Measurements from ENCODE around the gene TTC39A. TPM values are rescaled to one million over a fixed set of nuclear protein-coding genes. Genes with fewer than 3 reads are reported as not detected.
"Not testable (repeated sequence)": the region's sequence is repeated elsewhere in the genome, so short reads cannot be mapped to it uniquely, and the experiment has no call there.

TTC39A gene
- total RNA-seq, 1 experiment from 2014 or later: 36.3 TPM

- no peak for DNase-seq (ENCODE audit: low spot score)
Observed at GRCh38 chr1:51340380-51340779, 10.0 kb upstream of the TTC39A start.

- no peak for DNase-seq (ENCODE audit: low spot score)
Observed at GRCh38 chr1:51336711-51337110, 6.3 kb upstream of the TTC39A start.

DNA sequence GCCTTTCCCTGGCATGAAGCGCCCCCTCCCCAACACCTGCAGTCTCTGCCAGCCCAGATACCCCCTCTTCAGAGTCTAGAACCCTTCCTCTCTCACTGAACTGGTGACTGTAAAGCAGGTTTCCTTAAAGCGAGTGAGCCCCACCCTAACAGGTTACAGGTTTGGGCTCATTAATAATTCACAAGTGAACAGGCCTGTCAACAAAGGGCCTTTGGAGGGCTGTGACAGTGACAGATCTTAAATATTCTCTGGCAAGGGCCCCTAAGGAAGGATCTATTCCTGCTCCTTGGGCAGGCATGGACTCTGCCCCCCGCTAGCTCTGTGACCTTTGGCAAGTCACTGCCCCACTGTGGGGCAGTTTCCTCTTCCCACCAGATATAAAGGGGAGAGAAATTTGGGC, 5.6 kb upstream of the TTC39A start:
- DNase-seq (ENCODE audit: low spot score): peak; percentile 52

GRCh38 chr1:51331206-51332100, 1.1 kb upstream of the TTC39A start:
- DNase-seq (ENCODE audit: low spot score): peak; percentile 76

DNA sequence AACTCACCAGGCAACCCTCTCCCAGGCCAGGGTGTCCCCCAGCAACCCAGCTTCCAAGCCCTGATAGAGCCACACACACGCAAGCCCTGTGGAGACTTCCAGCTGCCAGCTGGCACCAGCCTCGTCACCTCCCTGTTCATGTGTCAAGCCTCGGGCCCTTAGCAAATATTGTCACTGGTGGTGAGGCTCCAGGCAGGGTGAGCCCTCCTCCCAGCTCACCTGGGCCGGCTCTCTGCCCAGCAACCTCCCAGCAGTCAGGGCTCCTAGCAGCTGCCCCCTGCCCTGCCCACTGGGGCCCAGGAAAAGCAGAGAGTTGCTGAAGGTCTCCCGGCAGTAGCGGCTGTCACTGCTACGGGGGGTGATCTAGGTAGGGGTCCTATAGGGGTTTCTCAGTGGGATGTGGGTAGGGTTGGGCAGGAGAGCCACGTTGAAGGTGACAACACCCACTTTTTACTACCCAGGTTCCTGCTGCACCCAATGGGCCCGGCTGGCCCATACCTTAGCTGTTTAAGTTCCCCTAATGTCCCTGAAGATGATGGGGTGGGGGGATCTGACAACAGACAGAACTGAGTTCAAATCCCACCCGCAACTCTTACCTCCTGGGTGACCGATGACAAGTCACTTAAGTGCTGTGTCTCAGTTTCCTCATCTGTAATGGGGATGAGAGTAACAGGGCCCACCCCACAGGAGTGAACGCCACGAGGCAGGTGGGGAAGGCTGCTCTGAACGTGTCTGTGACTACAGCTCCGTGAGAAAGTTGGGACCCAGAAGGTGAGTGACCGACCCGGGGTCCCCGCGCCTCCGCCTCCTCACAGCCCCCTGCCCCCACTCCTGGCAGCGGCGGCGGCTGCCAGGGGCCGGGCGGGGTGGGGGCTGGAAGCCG, 678 bp downstream of the TTC39A start:
- peak; percentile 84 for DNase-seq (ENCODE audit: low spot score)

- no peak for DNase-seq (ENCODE audit: low spot score)
Observed at GRCh38 chr1:51328926-51329325, 1.4 kb downstream of the TTC39A start.

DNA sequence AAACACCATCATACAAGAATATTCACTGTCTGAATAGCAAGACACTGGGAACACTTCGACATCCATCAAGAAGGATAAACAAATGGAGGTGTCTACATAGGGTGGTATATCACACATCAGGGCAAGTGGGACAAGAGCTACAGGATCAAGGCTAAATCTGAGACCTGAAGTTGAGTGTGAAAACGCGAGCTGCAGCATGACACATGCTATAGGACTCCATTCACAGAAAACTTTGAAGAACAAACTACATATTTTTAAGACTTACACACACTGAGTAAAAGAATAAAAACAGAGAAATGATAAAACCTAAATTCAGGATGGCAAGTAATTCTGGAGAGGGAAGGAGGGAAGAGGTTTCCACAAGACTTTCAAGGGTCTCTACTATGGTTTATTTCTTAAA, 2.1 kb downstream of the TTC39A start:
- DNase-seq (ENCODE audit: low spot score): no peak

DNA sequence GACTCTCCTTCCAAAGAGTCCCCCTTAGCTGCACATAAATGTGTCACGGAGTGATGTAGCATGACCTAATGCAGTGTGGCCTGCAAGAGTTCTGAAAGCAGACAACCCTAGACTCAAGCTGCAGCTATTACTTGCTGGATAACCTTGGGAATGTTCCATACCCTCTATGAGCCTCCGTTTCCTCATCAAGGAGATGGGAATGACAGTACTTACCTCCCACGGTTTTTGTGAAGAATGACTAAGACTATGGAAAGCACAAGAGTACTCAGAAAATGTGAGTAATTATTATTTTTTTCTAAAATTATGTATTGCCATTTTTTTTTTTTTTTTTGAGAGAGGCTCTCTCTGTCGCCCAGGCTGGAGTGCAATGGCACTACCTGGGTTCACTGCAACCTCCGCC, 3.0 kb downstream of the TTC39A start:
- no peak for DNase-seq (ENCODE audit: low spot score)

DNA sequence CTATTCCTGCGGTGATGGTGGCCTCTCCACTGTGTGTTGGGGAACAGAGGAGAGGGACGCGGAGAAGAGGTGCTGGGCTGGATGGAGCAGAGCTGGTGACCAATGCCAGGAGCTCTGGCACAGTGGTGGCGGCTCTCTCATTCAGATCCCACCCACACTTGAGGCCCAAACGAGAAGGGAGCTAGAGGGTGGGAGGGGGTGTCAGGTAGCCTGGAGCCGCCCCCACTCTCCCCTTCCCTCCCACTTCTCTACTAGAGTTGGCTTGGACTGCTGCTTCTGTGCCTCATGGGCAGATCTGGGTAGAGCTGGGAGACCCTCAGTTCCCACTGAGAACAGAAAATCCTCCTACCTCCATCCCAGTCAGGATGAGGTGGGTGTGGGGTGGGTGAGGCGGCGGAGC, 3.5 kb downstream of the TTC39A start:
- DNase-seq (ENCODE audit: low spot score): no peak

GRCh38 chr1:51325878-51326755, 4.2 kb downstream of the TTC39A start:
- no peak for DNase-seq (ENCODE audit: low spot score)

DNA sequence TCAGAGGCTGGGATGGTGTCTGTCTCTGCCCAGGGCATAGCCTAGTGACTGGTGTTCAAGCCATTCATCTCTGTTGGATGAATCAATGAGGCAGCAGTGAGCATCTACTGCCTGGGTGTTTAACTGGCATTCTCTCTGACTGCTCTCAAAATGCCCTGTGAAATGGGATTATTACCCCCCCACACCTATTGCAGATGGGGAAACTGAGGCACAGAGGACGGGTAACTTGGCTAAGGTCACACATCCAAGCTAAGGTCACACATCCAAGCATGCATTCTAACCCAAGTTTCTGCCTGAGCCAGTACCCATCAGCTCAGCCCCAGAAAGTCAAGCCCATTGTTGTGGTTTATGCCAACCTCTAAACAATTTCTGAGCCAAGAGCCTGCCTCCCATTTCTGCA, 5.0 kb downstream of the TTC39A start:
- DNase-seq (ENCODE audit: low spot score): no peak

- DNase-seq (ENCODE audit: low spot score): not testable (repeated sequence)
Observed at GRCh38 chr1:51325011-51325385, 5.4 kb downstream of the TTC39A start.

GRCh38 chr1:51324251-51325010, 5.9 kb downstream of the TTC39A start:
- DNase-seq (ENCODE audit: low spot score): no peak

DNA sequence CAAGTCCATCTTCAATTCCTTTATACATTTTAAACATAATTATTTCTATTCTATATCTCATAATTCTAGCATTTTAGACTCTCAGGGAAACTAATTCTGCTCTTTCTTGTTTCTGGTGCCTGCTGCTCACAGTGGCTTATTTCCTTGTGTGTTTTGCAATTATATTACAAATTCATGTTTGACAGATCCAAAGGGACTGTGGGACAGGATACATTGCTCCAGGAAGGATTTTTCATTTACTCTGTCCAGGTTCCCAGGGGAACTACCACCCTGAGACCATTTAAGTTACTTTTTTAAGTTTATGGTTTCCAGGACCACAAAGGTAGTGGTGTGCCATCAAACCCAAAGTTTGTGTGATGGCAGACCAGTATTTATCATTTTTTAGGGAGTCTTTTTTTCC, 6.6 kb downstream of the TTC39A start:
- no peak for DNase-seq (ENCODE audit: low spot score)

- no peak for DNase-seq (ENCODE audit: low spot score)
Observed at GRCh38 chr1:51322417-51323101, 7.8 kb downstream of the TTC39A start.

DNA sequence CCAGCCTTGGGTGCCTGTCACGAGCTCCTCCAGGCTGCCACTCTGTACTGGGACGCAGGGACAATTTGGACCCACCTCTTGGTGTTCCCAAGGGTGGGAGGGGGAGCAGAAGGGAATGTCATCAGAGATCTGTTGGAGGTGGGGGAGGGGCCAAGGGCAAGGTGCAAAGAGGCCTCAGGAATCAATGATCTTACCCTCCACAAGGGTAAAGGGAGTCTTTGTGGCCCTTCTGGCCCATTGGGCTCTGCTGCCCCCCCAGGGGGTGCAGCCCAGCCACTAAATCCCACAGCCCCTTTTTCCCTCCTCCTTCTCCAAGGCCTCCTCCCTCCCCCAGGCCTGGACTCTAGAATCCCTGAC, 8.5 kb downstream of the TTC39A start:
- DNase-seq (ENCODE audit: low spot score): no peak

GRCh38 chr1:51320967-51321923, 9.1 kb downstream of the TTC39A start:
- DNase-seq (ENCODE audit: low spot score): no peak

- DNase-seq (ENCODE audit: low spot score): no peak
Observed at GRCh38 chr1:51317798-51318197, 12.6 kb downstream of the TTC39A start.

DNA sequence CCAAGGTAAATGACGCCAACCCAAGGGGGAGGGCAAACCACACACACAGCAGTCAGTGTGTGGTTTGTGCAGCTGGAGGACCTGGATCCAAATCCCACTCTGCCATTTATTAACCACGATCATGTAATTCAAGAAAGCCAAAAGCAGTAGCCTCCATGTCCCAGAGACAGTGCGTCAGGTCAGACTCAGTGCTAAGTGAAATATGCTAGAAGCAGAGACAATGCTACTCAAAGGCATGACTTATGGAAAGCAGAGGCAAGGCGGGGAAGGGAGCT, 13.6 kb downstream of the TTC39A start:
- no peak for DNase-seq (ENCODE audit: low spot score)
